ENCODE data around the gene RAB13. TPM values are rescaled to one million over a fixed set of nuclear protein-coding genes. Genes with fewer than 3 reads are reported as not detected.
A peak's percentile ranks its signal among the peaks of the same experiment; 100 is the strongest.

The RAB13 gene
- total RNA-seq, 1 donor from 2014 or later: 10.0 TPM

DNA sequence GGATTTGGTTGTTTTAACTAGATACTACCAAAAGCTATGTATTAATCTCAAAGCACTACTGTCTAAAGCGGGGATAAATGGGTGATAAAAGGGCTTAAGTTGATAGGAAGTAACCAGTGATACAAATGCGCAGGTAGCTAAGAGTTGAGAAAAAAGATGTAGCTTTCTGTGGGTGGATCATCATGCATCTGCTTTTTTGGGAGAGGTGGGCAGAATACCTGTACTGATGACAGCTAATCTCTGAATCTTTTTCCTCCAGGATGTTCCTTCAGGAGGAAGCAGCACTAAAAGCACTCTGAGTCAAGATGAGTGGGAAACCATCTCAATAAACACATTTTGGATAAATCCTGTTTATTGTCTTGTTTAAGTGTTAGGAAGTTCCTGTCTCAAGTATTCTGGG lies 5.7 kb upstream of the RAB13 start:
- H3K27ac ChIP-seq: peak overlapping the region; percentile 86 to 88
- intact Hi-C loops (cut with DNase I): loop anchor here (2.0 kb wide), 2 partner anchors 191 to 281 kb away; partner anchors contain the start of gene HAX1
- DNase-seq (ENCODE audit: low spot score in 2 of 2): no peak
- peaks cover 31 to 44% of the 10 kb centered on the region in 2 donors for H3K36me3 ChIP-seq
- TF ChIP-seq, protein P1, sequence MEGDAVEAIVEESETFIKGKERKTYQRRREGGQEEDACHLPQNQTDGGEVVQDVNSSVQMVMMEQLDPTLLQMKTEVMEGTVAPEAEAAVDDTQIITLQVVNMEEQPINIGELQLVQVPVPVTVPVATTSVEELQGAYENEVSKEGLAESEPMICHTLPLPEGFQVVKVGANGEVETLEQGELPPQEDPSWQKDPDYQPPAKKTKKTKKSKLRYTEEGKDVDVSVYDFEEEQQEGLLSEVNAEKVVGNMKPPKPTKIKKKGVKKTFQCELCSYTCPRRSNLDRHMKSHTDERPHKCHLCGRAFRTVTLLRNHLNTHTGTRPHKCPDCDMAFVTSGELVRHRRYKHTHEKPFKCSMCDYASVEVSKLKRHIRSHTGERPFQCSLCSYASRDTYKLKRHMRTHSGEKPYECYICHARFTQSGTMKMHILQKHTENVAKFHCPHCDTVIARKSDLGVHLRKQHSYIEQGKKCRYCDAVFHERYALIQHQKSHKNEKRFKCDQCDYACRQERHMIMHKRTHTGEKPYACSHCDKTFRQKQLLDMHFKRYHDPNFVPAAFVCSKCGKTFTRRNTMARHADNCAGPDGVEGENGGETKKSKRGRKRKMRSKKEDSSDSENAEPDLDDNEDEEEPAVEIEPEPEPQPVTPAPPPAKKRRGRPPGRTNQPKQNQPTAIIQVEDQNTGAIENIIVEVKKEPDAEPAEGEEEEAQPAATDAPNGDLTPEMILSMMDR (IDR thresholded peaks at IDR 0.05): no peak
- H3K9me3 ChIP-seq: no peaks in the 10 kb centered on the region
- H3K4me3 ChIP-seq: peak overlapping the region; percentile 64 to 73
- H3K4me1 ChIP-seq: peaks cover 7 to 25% of the 10 kb centered on the region in 2 donors
- no peaks in the 10 kb centered on the region for H3K27me3 ChIP-seq

DNA sequence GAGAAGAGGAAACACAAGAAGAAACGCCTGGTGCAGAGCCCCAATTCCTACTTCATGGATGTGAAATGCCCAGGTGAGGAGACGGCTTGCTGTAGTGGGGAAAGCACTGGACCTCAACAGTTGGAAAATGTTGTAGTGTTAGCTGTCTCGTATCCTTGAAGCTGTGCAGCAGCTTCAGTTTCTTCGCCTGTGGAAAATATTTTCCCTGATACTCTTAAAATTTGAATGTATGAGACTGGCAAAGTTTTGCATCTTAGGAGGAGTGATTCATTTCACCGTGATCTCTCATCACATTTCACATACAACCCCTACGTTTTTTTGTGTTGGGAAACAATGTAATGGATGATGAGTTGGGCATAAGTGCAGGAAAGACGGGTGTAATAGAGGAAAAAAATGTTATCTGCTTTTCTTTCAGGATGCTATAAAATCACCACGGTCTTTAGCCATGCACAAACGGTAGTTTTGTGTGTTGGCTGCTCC lies 5.1 kb upstream of the RAB13 start:
- no peak for DNase-seq (ENCODE audit: low spot score in 2 of 2)
- Histone ChIP-seq H3K36me3 (peaks cover 29 to 41% of the 10 kb centered on the region in 2 donors), H3K27me3 (no peaks in the 10 kb centered on the region), H3K4me1 (peaks cover 7 to 28% of the 10 kb centered on the region in 2 donors), H3K4me3 (peak overlapping the region; percentile 64 to 73), H3K27ac (peak overlapping the region; percentile 86 to 88), H3K9me3 (no peaks in the 10 kb centered on the region)
- intact Hi-C loops (cut with DNase I): loop anchor here (2.0 kb wide), 2 partner anchors 192 to 282 kb away; partner anchors contain the start of gene HAX1
- TF ChIP-seq, protein P1 (IDR thresholded peaks at IDR 0.05): no peak

DNA sequence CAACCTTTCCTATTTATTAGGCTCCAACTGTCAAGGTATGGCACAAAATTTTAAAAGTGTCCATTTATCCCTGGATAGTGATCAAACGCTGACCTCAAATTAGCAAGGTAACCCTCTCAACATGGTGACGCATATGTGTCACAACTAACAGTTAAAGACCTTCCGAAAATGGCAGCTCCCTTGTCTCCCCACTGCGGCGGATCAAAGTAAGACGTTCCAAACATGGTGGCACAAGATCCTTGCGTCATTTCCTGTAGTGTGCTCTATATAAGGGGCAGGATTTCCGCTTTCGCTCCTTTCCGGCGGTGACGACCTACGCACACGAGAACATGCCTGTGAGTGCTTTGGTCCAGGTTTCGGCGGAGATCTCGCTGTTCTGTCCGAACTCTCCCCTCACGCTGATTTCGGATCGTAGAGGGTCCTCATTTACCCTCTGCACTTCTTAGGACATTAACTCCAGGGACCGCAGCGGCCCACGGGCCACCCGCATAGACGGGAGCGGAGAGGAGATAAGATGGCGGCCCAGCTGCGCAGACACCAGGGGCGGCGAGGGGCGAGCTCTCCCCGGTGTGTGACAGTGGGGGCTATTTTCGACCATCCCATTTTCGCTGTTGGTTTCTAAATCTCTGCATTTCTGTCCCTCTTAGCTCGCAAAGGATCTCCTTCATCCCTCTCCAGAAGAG lies 4.5 kb upstream of the RAB13 start, which contains the start of gene RPS27:
TSS of gene RPS27 (plus strand) at position 295 of the 683 bp plus-strand sequence. CDS start at position 330, 35 bp downstream.
- peak within 1 kb of the TSS; percentile 86 to 88 for H3K27ac ChIP-seq
- DNase-seq (ENCODE audit: low spot score in 2 of 2): peak; percentile 83 to 97
- peaks cover 23 to 35% of the 10 kb centered on the region in 2 donors for H3K36me3 ChIP-seq
- intact Hi-C loops (cut with DNase I): loop anchor here (1.0 to 2.0 kb wide), 3 partner anchors 192 to 282 kb away; partner anchors contain the start of genes HAX1 and UBAP2L
- TF ChIP-seq, protein P1 (IDR thresholded peaks at IDR 0.05): peak in 1 of 3 experiments; percentile 13
- H3K4me3 ChIP-seq: peak within 1 kb of the TSS; percentile 64 to 73
- no peaks in the 10 kb centered on the region for H3K9me3 ChIP-seq
- H3K4me1 ChIP-seq: peaks cover 7 to 28% of the 10 kb centered on the region in 2 donors
- no peaks in the 10 kb centered on the region for H3K27me3 ChIP-seq

DNA sequence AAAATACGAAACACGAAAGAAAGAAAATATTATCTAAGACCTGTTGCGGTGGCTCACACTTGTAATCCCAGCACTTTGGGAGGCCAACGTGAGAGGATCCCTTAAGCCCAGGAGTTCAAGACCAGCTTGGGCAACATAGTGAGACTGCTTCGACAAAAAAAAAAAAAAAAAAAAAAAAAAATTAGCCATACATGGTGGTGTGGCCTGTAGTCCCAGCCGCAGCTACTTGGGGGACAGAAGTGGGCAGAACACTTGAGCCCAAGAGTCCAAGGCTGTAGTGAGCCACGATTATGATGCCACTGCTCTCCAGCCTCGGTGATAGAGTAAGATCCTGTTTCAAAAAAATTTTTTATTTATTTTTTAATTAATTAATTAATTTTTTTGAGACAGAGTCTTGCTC lies 1.5 kb upstream of the RAB13 start:
- H3K27me3 ChIP-seq: no peaks in the 10 kb centered on the region
- intact Hi-C loops (cut with DNase I): loop anchor here (2.0 to 5.0 kb wide), 6 partner anchors 65 to 1150 kb away; partner anchors contain the start of genes GATAD2B, NPR1 and SLC50A1
- TF ChIP-seq, protein P1 (IDR thresholded peaks at IDR 0.05): no peak
- no peak for DNase-seq (ENCODE audit: low spot score in 2 of 2)
- H3K27ac ChIP-seq: peak overlapping the region in 1 of 2 donors; percentile 90
- H3K36me3 ChIP-seq: peaks cover 6 to 9% of the 10 kb centered on the region in 2 donors
- no peak overlapping the region for H3K4me3 ChIP-seq
- peaks cover 2 to 31% of the 10 kb centered on the region in 2 donors for H3K4me1 ChIP-seq
- H3K9me3 ChIP-seq: no peaks in the 10 kb centered on the region

DNA sequence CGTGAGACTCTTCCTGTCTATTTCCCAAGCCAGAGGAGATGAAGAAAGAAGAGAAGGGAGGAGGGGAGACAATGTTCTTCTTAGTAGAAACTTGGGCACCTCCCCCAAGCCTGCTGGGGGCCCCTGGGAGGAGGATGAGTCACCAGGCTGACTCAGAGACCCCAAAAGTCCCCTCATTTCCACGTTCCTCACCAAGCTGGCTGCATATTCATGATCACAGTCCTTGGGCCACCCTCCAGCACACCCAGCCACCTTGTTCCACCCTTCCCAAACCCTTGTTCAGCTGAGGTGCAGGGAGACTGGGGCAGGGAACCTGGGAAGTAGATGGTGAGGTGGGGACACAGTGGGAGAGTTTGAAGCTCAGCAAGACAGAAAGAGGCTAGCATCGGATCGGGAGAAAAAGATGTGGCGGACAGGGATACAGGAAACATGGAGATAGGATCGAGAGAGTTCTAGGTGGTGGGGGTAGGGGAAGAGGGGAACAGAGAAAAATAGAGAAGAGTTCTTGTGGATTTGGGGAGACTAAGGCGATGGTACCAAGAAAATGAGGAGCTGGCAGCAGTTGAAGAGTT lies 712 bp downstream of the RAB13 start:
- H3K9me3 ChIP-seq: no peaks in the 10 kb centered on the region

More for the DNA sequence above, 712 bp downstream of the RAB13 start:
- TF ChIP-seq, protein P1 (IDR thresholded peaks at IDR 0.05): no peak
- Histone ChIP-seq H3K4me1 (peaks cover 0 to 21% of the 10 kb centered on the region in 2 donors), H3K36me3 (peaks cover 4 to 15% of the 10 kb centered on the region in 2 donors), H3K4me3 (peak overlapping the region; percentile 71 to 72), H3K27me3 (no peaks in the 10 kb centered on the region), H3K27ac (peak overlapping the region; percentile 88 to 90)
- peak in 1 of 2 donors; percentile 83 for DNase-seq (ENCODE audit: low spot score in 2 of 2)
- intact Hi-C loops (cut with DNase I): loop anchor here (5.0 kb wide), 2 partner anchors 308 to 1152 kb away; partner anchors contain the start of genes NPR1 and SLC50A1

All from ascending aorta (tissue), 2 donors.